GM18868 (cell line): ENCODE results near the gene TASP1.
A peak's percentile ranks its signal among the peaks of the same experiment; 100 is the strongest.

Source experiments
- ATAC-seq: cut with Tn5 transposase; IDR thresholded peaks from one replicate; pipeline ENCODE4 v1.9.1; 2021; ENCODE audit warnings: mild to moderate bottlenecking, moderate library complexity; ENCODE audit not compliant: unreplicated experiment

The TASP1 gene

GRCh38 chr20:13449868-13450434 is 188.8 kb downstream of the TASP1 start:
- ATAC-seq: no peak

- ATAC-seq: no peak
Observed at GRCh38 chr20:13447385-13448180, 191.1 kb downstream of the TASP1 start.

- ATAC-seq: no peak
Observed at GRCh38 chr20:13443690-13444089, 195.0 kb downstream of the TASP1 start.

- ATAC-seq: no peak
Observed at GRCh38 chr20:13442986-13443385, 195.7 kb downstream of the TASP1 start.

- ATAC-seq: no peak
Observed at GRCh38 chr20:13441388-13441787, 197.3 kb downstream of the TASP1 start.

GRCh38 chr20:13436530-13436929 is 202.2 kb downstream of the TASP1 start:
- ATAC-seq: no peak

GRCh38 chr20:13432126-13432525 is 206.6 kb downstream of the TASP1 start:
- ATAC-seq: no peak

GRCh38 chr20:13430346-13431002 is 208.3 kb downstream of the TASP1 start:
- ATAC-seq: peak; percentile 79

- no peak for ATAC-seq
Observed at GRCh38 chr20:13428684-13429083, 210.0 kb downstream of the TASP1 start.

- ATAC-seq: no peak
Observed at GRCh38 chr20:13426870-13427269, 211.9 kb downstream of the TASP1 start.

GRCh38 chr20:13425381-13426135 is 213.2 kb downstream of the TASP1 start:
- no peak for ATAC-seq

GRCh38 chr20:13424174-13424833 is 214.4 kb downstream of the TASP1 start:
- ATAC-seq: no peak

- ATAC-seq: no peak
Observed at GRCh38 chr20:13423472-13424173, 215.1 kb downstream of the TASP1 start.

- ATAC-seq: no peak
Observed at GRCh38 chr20:13422637-13423036, 216.1 kb downstream of the TASP1 start.

GRCh38 chr20:13420625-13421024 is 218.1 kb downstream of the TASP1 start:
- ATAC-seq: no peak

- ATAC-seq: no peak
Observed at GRCh38 chr20:13419477-13419876, 219.3 kb downstream of the TASP1 start.

GRCh38 chr20:13418263-13419229 is 220.2 kb downstream of the TASP1 start:
- ATAC-seq: no peak

GRCh38 chr20:13416531-13416930 is 222.2 kb downstream of the TASP1 start:
- no peak for ATAC-seq

GRCh38 chr20:13412806-13413445 is 225.8 kb downstream of the TASP1 start:
- no peak for ATAC-seq
